Chondrocyte (in vitro differentiated cells): Measurements from ENCODE around the gene GGACT. TPM values are rescaled to one million over a fixed set of nuclear protein-coding genes. Genes with fewer than 3 reads are reported as not detected.
A peak's percentile ranks its signal among the peaks of the same experiment; 100 is the strongest.

ENCODE experiments used
- DNase-seq: peaks from one replicate; pipeline ENCODE4 v3.0.0; 2021; ENCODE audit warnings: mixed read lengths, low spot score
- H3K27ac Mint-ChIP-seq: one replicate; pipeline ENCODE4 v1.8.0; 2021; ENCODE audit warnings: mild to moderate bottlenecking, moderate library complexity, mixed read lengths; ENCODE audit not compliant: unreplicated experiment
- H3K27me3 Mint-ChIP-seq: 2 replicates; pipeline ENCODE4 v1.8.0; 2021; ENCODE audit warnings: low read depth, mixed read lengths
- H3K36me3 Mint-ChIP-seq: 2 replicates; pipeline ENCODE4 v1.8.0; 2021; ENCODE audit warnings: low read depth, mixed read lengths
- H3K4me1 Mint-ChIP-seq: 2 replicates; pipeline ENCODE4 v1.8.0; 2021; ENCODE audit warnings: low read depth, mild to moderate bottlenecking, mixed read lengths
- H3K4me3 Mint-ChIP-seq: one replicate; pipeline ENCODE4 v1.8.0; 2021; ENCODE audit warnings: mild to moderate bottlenecking, moderate library complexity, mixed read lengths; ENCODE audit not compliant: unreplicated experiment
- H3K9me3 Mint-ChIP-seq: 2 replicates; pipeline ENCODE4 v1.8.0; 2021; ENCODE audit warnings: low read depth, mixed read lengths
- total RNA-seq: library from RNA; stranded (reverse); gene quantifications from 3 replicates; pipeline ENCODE4 v1.2.1, GENCODE V29; 2021
- TF ChIP-seq, protein P1 (sequence below): fragments of 200-600 bp; sonication (generic); IDR thresholded peaks from 2 replicates; pipeline ENCODE4 v1.5.0; 2021; ENCODE audit warnings: antibody characterized with exemption, mild to moderate bottlenecking, moderate library complexity

The GGACT gene
- total RNA-seq, 1 donor from 2014 or later = 11.3 TPM

DNA sequence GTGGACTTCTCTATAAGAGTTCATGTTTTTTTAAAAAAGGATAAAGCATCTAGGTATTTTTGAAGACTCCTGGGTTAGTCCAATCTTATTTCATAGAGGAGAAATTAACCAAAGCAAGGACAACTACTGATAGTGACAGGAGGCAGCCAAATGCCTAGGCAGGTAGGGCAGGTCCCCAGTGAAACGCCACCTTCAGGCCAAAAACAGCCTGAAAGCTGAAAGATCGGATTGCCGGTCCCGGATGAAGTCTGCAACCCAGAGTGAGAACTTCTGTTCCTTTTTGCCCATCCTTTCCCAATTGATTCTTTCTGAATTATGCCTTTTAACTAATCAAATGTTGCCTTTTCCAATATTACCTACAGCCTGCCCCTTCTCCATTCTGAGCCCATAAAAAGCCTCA lies 6.1 kb upstream of the GGACT start:
- H3K9me3 Mint-ChIP-seq = peaks cover 9% of the 10 kb centered on the region
- TF ChIP-seq, protein P1, sequence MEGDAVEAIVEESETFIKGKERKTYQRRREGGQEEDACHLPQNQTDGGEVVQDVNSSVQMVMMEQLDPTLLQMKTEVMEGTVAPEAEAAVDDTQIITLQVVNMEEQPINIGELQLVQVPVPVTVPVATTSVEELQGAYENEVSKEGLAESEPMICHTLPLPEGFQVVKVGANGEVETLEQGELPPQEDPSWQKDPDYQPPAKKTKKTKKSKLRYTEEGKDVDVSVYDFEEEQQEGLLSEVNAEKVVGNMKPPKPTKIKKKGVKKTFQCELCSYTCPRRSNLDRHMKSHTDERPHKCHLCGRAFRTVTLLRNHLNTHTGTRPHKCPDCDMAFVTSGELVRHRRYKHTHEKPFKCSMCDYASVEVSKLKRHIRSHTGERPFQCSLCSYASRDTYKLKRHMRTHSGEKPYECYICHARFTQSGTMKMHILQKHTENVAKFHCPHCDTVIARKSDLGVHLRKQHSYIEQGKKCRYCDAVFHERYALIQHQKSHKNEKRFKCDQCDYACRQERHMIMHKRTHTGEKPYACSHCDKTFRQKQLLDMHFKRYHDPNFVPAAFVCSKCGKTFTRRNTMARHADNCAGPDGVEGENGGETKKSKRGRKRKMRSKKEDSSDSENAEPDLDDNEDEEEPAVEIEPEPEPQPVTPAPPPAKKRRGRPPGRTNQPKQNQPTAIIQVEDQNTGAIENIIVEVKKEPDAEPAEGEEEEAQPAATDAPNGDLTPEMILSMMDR = peak; percentile 44
- no peaks in the 10 kb centered on the region for H3K27me3 Mint-ChIP-seq
- H3K36me3 Mint-ChIP-seq = no peaks in the 10 kb centered on the region
- no peak for DNase-seq
- no peak overlapping the region for H3K4me3 Mint-ChIP-seq
- H3K27ac Mint-ChIP-seq = no peak overlapping the region
- H3K4me1 Mint-ChIP-seq = no peaks in the 10 kb centered on the region

DNA sequence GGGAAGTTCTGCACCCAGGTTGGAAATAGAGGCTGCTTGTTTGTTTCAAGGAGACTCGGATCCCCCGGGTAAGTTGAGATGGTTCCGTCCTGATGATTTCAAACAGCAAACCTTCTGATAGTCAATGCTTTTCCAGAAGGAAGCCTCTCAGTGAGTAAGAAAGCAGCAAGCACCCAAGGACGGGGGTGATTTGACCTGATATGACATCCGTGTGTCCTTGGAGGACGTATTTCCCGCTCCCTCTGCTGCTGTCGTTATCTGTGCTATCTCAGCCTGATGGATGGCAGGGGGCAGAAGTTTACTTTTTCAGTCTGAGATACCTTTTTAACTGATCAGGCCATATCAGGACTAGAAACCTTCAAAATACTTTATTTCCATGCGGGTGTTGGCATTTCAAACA lies 5.7 kb upstream of the GGACT start:
- no peak for DNase-seq
- H3K27ac Mint-ChIP-seq = no peak overlapping the region
- H3K36me3 Mint-ChIP-seq = no peaks in the 10 kb centered on the region
- peaks cover 9% of the 10 kb centered on the region for H3K9me3 Mint-ChIP-seq
- no peaks in the 10 kb centered on the region for H3K27me3 Mint-ChIP-seq
- no peaks in the 10 kb centered on the region for H3K4me1 Mint-ChIP-seq
- TF ChIP-seq, protein P1 = no peak
- no peak overlapping the region for H3K4me3 Mint-ChIP-seq

DNA sequence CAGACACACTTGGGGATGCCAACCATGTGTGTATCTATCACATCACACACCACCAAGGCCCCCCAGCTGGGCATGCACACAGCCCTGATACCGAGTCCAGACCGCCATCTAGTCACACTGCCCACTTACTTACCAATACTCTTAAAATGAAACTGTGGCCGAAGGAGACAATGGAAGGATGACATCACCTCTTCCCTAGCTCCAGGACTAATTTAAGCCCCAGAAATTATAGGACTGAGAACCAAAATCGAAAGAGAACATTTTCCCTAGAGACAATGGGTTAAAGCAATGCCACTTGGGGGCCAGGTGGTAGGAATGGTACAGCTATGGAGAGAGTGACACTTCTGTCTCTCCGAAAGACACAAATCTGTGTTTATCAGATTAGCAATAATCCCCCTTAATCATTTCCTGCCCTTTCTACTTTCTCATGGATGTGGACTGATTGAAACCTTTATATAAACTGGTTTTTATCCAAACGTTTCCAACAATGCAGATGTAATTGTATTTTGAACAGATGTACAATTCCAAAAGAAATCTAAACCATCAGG lies 663 bp upstream of the GGACT start:
- Mint-ChIP-seq H3K27ac (no peak overlapping the region), H3K27me3 (no peaks in the 10 kb centered on the region), H3K4me3 (peak overlapping the region; percentile 75), H3K4me1 (peaks cover 18% of the 10 kb centered on the region), H3K36me3 (no peaks in the 10 kb centered on the region), H3K9me3 (no peaks in the 10 kb centered on the region)
- TF ChIP-seq, protein P1 = no peak
- DNase-seq = no peak

DNA sequence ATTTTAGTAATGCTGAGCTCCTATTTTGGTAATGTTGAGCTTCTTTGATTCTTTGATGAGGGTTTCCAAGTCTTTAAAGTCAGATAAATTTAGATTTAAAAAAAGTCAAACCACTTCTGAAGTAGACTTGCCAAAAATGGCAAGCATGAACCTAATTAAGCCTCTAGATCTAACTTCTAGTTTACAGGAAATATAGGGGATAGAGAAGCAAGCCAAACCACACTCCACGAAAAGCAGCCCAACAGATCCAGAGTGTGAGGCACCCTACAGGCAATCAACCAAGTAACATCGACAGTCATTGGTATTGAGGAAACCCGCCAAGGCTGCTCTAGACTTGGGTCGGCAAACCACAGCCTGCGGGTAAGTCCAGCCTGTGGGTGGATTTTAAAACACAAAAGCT lies 3.7 kb downstream of the GGACT start:
- H3K9me3 Mint-ChIP-seq = peaks cover 11% of the 10 kb centered on the region
- peaks cover 23% of the 10 kb centered on the region for H3K36me3 Mint-ChIP-seq
- peaks cover 18% of the 10 kb centered on the region for H3K4me1 Mint-ChIP-seq
- no peak overlapping the region for H3K27ac Mint-ChIP-seq
- TF ChIP-seq, protein P1 = no peak
- no peak for DNase-seq
- no peak overlapping the region for H3K4me3 Mint-ChIP-seq
- H3K27me3 Mint-ChIP-seq = no peaks in the 10 kb centered on the region

DNA sequence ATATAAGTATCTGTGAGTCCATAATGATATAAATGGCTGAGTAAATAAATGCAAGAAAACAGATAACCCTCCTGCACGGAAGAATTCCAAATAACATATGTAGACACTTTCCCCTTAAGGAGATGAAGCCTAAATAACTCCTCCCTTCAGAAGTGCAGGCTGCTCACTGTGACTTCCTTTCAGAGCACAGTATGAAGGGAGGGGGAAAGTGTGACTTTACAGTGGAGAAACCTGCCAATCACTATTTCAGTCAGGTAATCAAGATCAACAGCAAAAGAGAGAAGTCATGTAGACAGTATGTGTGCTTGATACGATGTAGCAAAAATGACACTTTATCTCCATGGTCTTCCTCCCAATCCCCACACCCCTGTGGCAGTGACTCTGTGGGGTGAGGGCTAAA lies 7.1 kb downstream of the GGACT start:
- Mint-ChIP-seq H3K9me3 (peaks cover 11% of the 10 kb centered on the region), H3K36me3 (peaks cover 23% of the 10 kb centered on the region), H3K4me3 (no peak overlapping the region), H3K27me3 (no peaks in the 10 kb centered on the region), H3K27ac (no peak overlapping the region), H3K4me1 (no peaks in the 10 kb centered on the region)
- no peak for DNase-seq
- TF ChIP-seq, protein P1 = no peak
